ENCODE data around the gene DDX47. TPM values are rescaled to one million over a fixed set of nuclear protein-coding genes. Genes with fewer than 3 reads are reported as not detected.

The DDX47 gene
- total RNA-seq, 2 experiments from 2014 or later: 45.1 to 59.1 TPM

- Histone ChIP-seq H3K4me2 (ENCODE audit: low read length) (no peak overlapping the region), H3K4me1 (ENCODE audit: insufficient read depth, low read length, poor library complexity, severe bottlenecking) (no peaks in the 10 kb centered on the region), H3K9me2 (ENCODE audit: insufficient read depth, low read length) (no peaks in the 10 kb centered on the region), H2AFZ (ENCODE audit: low read length) (no peak overlapping the region), H3K4me3 (ENCODE audit: low read depth, low read length, poor library complexity, severe bottlenecking) (no peak overlapping the region), H3K27ac (ENCODE audit: low read depth, low read length, poor library complexity, severe bottlenecking) (no peak overlapping the region), H3K36me3 (ENCODE audit: insufficient read depth, low read length) (peaks cover 96% of the 10 kb centered on the region), H3K9me3 (ENCODE audit: low read length) (no peaks in the 10 kb centered on the region), H4K20me1 (ENCODE audit: insufficient read depth, low read length) (no peaks in the 10 kb centered on the region), H3K79me2 (ENCODE audit: insufficient read depth, low read depth, low read length) (peaks cover 13% of the 10 kb centered on the region; the same call in 1 of the 2 replicates)
- no TSS peak for BruUV-seq (replicated peaks)
- TF ChIP-seq CTCF (conservative IDR thresholded peaks at IDR 0.05; ENCODE audit: low read length): no peak
- no peak for TF ChIP-seq EZH2phosphoT487 (IDR thresholded peaks at IDR 0.05; ENCODE audit: borderline replicate concordance, low read depth, low read length)
- ChIA-PET POLR2A (interaction anchor here (0.6 to 1.1 kb wide), 3 partner anchors 9 to 16 kb away, joined by 3 to 5 read pairs (median 4); partner anchors contain the start of gene DDX47), CTCF (ENCODE audit: unreplicated experiment) (no interaction called here)
- no peak for DNase-seq (ENCODE audit: low spot score)
- intact Hi-C loops (cut with micrococcal nuclease; ENCODE audit: unreplicated experiment): no loop called here
Measured at GRCh38 chr12:12821975-12822374, 8.8 kb downstream of the DDX47 start.

GRCh38 chr12:12822886-12823285, 9.7 kb downstream of the DDX47 start:
- H3K4me3 ChIP-seq (ENCODE audit: low read depth, low read length, poor library complexity, severe bottlenecking): no peak overlapping the region
- no peaks in the 10 kb centered on the region for H4K20me1 ChIP-seq (ENCODE audit: insufficient read depth, low read length)
- H2AFZ ChIP-seq (ENCODE audit: low read length): no peak overlapping the region
- intact Hi-C loops (cut with micrococcal nuclease; ENCODE audit: unreplicated experiment): no loop called here
- no peaks in the 10 kb centered on the region for H3K9me3 ChIP-seq (ENCODE audit: low read length)
- CTCF ChIA-PET (ENCODE audit: unreplicated experiment): no interaction called here
- TF ChIP-seq CTCF (conservative IDR thresholded peaks at IDR 0.05; ENCODE audit: low read length): no peak
- TF ChIP-seq EZH2phosphoT487 (IDR thresholded peaks at IDR 0.05; ENCODE audit: borderline replicate concordance, low read depth, low read length): no peak
- no peaks in the 10 kb centered on the region for H3K9me2 ChIP-seq (ENCODE audit: insufficient read depth, low read length)
- no TSS peak for BruUV-seq (replicated peaks)
- H3K4me1 ChIP-seq (ENCODE audit: insufficient read depth, low read length, poor library complexity, severe bottlenecking): no peaks in the 10 kb centered on the region
- peaks cover 6% of the 10 kb centered on the region; the same call in 1 of the 2 replicates for H3K79me2 ChIP-seq (ENCODE audit: insufficient read depth, low read depth, low read length)
- no peak overlapping the region for H3K27ac ChIP-seq (ENCODE audit: low read depth, low read length, poor library complexity, severe bottlenecking)
- no peak overlapping the region for H3K4me2 ChIP-seq (ENCODE audit: low read length)
- peaks cover 96% of the 10 kb centered on the region for H3K36me3 ChIP-seq (ENCODE audit: insufficient read depth, low read length)
- DNase-seq (ENCODE audit: low spot score): no peak
- POLR2A ChIA-PET: no interaction called here

GRCh38 chr12:12823300-12823699, 10.2 kb downstream of the DDX47 start:
- ChIA-PET CTCF (ENCODE audit: unreplicated experiment) (no interaction called here), POLR2A (no interaction called here)
- Histone ChIP-seq H3K4me2 (ENCODE audit: low read length) (no peak overlapping the region), H4K20me1 (ENCODE audit: insufficient read depth, low read length) (no peaks in the 10 kb centered on the region), H3K9me3 (ENCODE audit: low read length) (no peaks in the 10 kb centered on the region), H3K79me2 (ENCODE audit: insufficient read depth, low read depth, low read length) (peaks cover 5% of the 10 kb centered on the region; the same call in 1 of the 2 replicates), H3K9me2 (ENCODE audit: insufficient read depth, low read length) (no peaks in the 10 kb centered on the region), H2AFZ (ENCODE audit: low read length) (no peak overlapping the region), H3K4me1 (ENCODE audit: insufficient read depth, low read length, poor library complexity, severe bottlenecking) (no peaks in the 10 kb centered on the region), H3K4me3 (ENCODE audit: low read depth, low read length, poor library complexity, severe bottlenecking) (no peak overlapping the region), H3K36me3 (ENCODE audit: insufficient read depth, low read length) (peaks cover 97% of the 10 kb centered on the region), H3K27ac (ENCODE audit: low read depth, low read length, poor library complexity, severe bottlenecking) (no peak overlapping the region)
- intact Hi-C loops (cut with micrococcal nuclease; ENCODE audit: unreplicated experiment): no loop called here
- TF ChIP-seq EZH2phosphoT487 (IDR thresholded peaks at IDR 0.05; ENCODE audit: borderline replicate concordance, low read depth, low read length) (no peak), CTCF (conservative IDR thresholded peaks at IDR 0.05; ENCODE audit: low read length) (no peak)
- DNase-seq (ENCODE audit: low spot score): no peak
- no TSS peak for BruUV-seq (replicated peaks)

All from OCI-LY7 (cell line).